ENCODE data around the gene CCDC148.

Gene CCDC148

DNA sequence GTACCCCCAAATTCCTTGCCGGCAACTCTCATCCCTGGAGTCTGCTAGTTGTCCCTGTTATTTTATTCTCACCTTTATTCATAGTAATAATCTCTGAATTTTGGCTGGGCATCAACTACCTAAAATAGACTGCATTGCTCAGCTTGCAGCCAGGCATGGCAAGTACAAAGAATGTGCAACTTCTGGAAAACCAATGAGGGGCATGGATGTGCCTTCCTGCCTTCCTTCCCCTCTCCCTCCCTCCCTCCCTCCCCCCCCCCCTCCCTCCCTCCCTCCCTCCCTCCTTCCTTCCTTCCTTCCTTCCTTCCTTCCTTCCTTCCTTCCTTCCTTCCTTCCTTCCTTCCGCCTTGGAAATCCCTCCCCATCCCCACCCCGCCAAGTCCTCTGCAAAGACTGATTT lies 162.8 kb downstream of the CCDC148 start:
- H3K27me3 ChIP-seq: no peaks in the 10 kb centered on the region
- DNase-seq: no peak
- H3K9me3 ChIP-seq: no peaks in the 10 kb centered on the region
- TF ChIP-seq, protein P1, sequence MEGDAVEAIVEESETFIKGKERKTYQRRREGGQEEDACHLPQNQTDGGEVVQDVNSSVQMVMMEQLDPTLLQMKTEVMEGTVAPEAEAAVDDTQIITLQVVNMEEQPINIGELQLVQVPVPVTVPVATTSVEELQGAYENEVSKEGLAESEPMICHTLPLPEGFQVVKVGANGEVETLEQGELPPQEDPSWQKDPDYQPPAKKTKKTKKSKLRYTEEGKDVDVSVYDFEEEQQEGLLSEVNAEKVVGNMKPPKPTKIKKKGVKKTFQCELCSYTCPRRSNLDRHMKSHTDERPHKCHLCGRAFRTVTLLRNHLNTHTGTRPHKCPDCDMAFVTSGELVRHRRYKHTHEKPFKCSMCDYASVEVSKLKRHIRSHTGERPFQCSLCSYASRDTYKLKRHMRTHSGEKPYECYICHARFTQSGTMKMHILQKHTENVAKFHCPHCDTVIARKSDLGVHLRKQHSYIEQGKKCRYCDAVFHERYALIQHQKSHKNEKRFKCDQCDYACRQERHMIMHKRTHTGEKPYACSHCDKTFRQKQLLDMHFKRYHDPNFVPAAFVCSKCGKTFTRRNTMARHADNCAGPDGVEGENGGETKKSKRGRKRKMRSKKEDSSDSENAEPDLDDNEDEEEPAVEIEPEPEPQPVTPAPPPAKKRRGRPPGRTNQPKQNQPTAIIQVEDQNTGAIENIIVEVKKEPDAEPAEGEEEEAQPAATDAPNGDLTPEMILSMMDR (IDR thresholded peaks at IDR 0.05; ENCODE audit: low read depth, low read length): no peak
- H3K4me3 ChIP-seq (ENCODE audit: low read depth, low read length): no peak overlapping the region
- no peaks in the 10 kb centered on the region for H3K4me1 ChIP-seq
- no peaks in the 10 kb centered on the region for H3K36me3 ChIP-seq

DNA sequence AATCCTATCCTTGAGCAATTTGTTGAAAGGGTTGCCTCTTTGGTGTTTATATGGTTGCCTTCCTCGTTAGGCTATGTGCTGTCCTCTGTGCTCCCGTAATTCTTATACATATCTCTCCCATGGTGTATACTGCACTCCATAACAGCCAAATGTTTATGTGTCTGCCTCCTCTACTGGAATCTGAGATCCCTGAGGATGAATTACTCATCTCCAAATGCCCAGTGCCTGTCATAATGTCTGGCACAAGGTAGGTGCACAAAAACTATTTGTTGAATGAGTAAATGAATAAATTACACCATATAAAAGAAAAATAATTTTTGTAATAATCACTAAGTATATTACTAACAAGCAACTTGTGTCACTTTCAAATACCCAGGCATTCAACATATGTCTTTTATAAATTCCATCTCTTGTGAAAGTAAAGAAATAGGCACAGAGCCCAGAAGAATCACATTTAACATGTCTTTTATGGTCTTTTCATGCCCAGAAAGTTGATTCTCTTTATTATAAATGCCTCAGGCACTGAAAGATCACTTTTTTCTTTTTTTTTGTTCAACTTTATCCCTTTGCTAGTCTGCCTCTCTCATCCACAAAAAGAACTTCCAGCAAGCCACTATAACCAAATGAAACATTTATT lies 164.9 kb downstream of the CCDC148 start:
- no peaks in the 10 kb centered on the region for H3K27me3 ChIP-seq
- TF ChIP-seq, protein P1 (IDR thresholded peaks at IDR 0.05; ENCODE audit: low read depth, low read length): no peak
- no peaks in the 10 kb centered on the region for H3K36me3 ChIP-seq
- DNase-seq: no peak
- no peaks in the 10 kb centered on the region for H3K4me1 ChIP-seq
- H3K9me3 ChIP-seq: no peaks in the 10 kb centered on the region
- H3K4me3 ChIP-seq (ENCODE audit: low read depth, low read length): no peak overlapping the region

- TF ChIP-seq, protein P1 (IDR thresholded peaks at IDR 0.05; ENCODE audit: low read depth, low read length): no peak
- no peak overlapping the region for H3K4me3 ChIP-seq (ENCODE audit: low read depth, low read length)
- DNase-seq: no peak
- no peaks in the 10 kb centered on the region for H3K27me3 ChIP-seq
- H3K9me3 ChIP-seq: no peaks in the 10 kb centered on the region
- H3K36me3 ChIP-seq: no peaks in the 10 kb centered on the region
- no peaks in the 10 kb centered on the region for H3K4me1 ChIP-seq
These were observed 166.3 kb downstream of the CCDC148 start for GRCh38 chr2:158290225-158290624.

- TF ChIP-seq, protein P1 (IDR thresholded peaks at IDR 0.05; ENCODE audit: low read depth, low read length): no peak
- Histone ChIP-seq H3K4me3 (ENCODE audit: low read depth, low read length) (no peak overlapping the region), H3K36me3 (no peaks in the 10 kb centered on the region), H3K9me3 (no peaks in the 10 kb centered on the region), H3K4me1 (no peaks in the 10 kb centered on the region), H3K27me3 (no peaks in the 10 kb centered on the region)
- DNase-seq: no peak
These were observed 179.7 kb downstream of the CCDC148 start for GRCh38 chr2:158276619-158277471.

DNA sequence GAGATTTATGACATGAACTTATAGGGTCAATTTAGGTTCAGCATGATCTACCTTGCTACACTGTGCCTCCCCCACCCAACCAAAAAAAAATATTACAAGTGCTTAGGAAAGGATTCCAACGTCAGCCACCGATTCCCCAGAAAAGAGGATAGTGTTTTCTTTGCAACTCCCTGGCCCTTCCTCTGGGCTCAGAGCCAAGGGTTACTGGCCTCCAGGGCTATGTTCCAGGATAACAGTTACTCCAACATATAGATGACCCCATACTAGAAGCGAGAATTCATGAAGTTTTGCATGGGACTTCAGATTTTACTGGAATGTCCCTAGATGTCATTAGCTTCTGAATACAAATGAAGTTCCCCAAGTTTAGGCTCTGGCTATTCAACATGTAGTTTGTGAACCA lies 182.8 kb downstream of the CCDC148 start:
- H3K9me3 ChIP-seq: no peaks in the 10 kb centered on the region
- DNase-seq: no peak
- TF ChIP-seq, protein P1 (IDR thresholded peaks at IDR 0.05; ENCODE audit: low read depth, low read length): no peak
- H3K27me3 ChIP-seq: no peaks in the 10 kb centered on the region
- no peaks in the 10 kb centered on the region for H3K4me1 ChIP-seq
- no peaks in the 10 kb centered on the region for H3K36me3 ChIP-seq
- H3K4me3 ChIP-seq (ENCODE audit: low read depth, low read length): no peak overlapping the region

DNA sequence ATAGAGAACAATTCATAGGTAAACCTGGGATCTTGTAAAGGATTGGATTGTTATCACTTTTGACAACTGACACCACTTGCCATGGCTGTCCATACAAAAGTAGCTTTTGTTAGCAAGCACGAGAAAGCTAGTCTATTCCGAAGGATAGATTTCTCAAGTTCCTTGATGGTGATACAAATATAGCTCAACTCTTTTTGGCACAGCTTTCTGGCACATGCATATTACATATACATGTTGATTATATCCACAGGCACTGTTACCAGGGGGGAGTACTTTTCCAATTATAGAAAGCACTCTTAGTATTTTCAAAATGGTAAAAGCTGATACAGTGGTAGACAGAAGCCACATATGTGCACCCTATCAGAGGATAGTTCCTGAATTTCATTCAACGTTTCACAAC lies 186.0 kb downstream of the CCDC148 start:
- Histone ChIP-seq H3K4me1 (no peaks in the 10 kb centered on the region), H3K4me3 (ENCODE audit: low read depth, low read length) (no peak overlapping the region), H3K27me3 (no peaks in the 10 kb centered on the region), H3K36me3 (no peaks in the 10 kb centered on the region), H3K9me3 (no peaks in the 10 kb centered on the region)
- TF ChIP-seq, protein P1 (IDR thresholded peaks at IDR 0.05; ENCODE audit: low read depth, low read length): no peak
- no peak for DNase-seq

Measured in BE2C (cell line).